Peyer's patch (tissue), 4 donors: ENCODE measurements around the gene BAG3.
A peak's percentile ranks its signal among the peaks of the same experiment; 100 is the strongest.

ENCODE experiments used
- CTCF ChIP-seq, 6 experiments: fragments of 450-650 bp in 4 of 6; fragments of 200-600 bp in 2 of 6; sonication (generic) in 1 of 6; IDR thresholded peaks; one replicate each; pipeline ENCODE4 v1.5.1; 2017 to 2019; ENCODE audit warnings: antibody characterized with exemption in 6 of 6, mild to moderate bottlenecking in 3 of 6, moderate library complexity in 1 of 6
- POLR2A ChIP-seq, 2 donors: fragments of 450-650 bp; IDR thresholded peaks; one replicate each; pipeline ENCODE4 v1.5.1; 2017; ENCODE audit warnings: antibody characterized with exemption in 2 of 2, mild to moderate bottlenecking in 2 of 2, moderate library complexity in 2 of 2

- TF ChIP-seq CTCF (IDR thresholded peaks at IDR 0.05): peak in 1 of 6 experiments; percentile 2
- peak; percentile 18 to 68 for TF ChIP-seq POLR2A (IDR thresholded peaks at IDR 0.05)
Measured at GRCh38 chr10:119725517-119725827, 74.3 kb downstream of the BAG3 start.
